ENCODE data around the gene MEOX2. TPM values are rescaled to one million over a fixed set of nuclear protein-coding genes. Genes with fewer than 3 reads are reported as not detected.

MEOX2 gene
- total RNA-seq, 1 experiment from 2014 or later, result not detected

DNA sequence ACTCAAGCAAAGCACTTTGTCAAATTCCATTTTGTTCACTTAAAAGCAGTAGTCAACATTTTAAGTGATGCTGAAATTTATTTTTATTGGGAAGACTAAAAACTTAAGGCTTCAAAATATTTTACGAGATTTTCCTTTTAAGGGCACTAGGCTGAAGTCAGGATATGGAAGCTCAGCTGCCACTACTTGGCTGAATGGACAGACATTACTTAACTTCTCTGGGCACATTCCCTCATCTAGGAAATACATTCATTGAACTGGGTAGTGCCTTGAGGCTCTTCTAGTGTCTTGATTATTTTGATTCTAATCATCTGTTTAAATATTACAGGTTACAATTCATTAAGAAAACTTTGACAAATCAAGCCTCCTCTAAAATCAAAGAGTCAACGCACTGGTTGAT lies 11.1 kb downstream of the MEOX2 start:
- no peaks in the 10 kb centered on the region for H4K20me1 ChIP-seq (ENCODE audit: insufficient read depth)
- TF ChIP-seq FOSL1 (IDR thresholded peaks at IDR 0.05; ENCODE audit: low read depth) (no peak), POLR2A (IDR thresholded peaks at IDR 0.05; ENCODE audit: borderline replicate concordance, extremely low read depth, insufficient read depth, insufficient read length) (no peak), EGR1 (IDR thresholded peaks at IDR 0.05; ENCODE audit: low read depth) (no peak), RAD21 (IDR thresholded peaks at IDR 0.05; ENCODE audit: low read depth) (no peak), POLR2AphosphoS5 (IDR thresholded peaks at IDR 0.05; ENCODE audit: low read depth, low read length) (no peak), ZNF274 (IDR thresholded peaks at IDR 0.05; ENCODE audit: low read depth, low read length) (no peak), ZFX (IDR thresholded peaks at IDR 0.05) (no peak), SIN3A (IDR thresholded peaks at IDR 0.05; ENCODE audit: low read depth) (no peak), JUND (IDR thresholded peaks at IDR 0.05) (no peak)
- TF ChIP-seq, protein P1, sequence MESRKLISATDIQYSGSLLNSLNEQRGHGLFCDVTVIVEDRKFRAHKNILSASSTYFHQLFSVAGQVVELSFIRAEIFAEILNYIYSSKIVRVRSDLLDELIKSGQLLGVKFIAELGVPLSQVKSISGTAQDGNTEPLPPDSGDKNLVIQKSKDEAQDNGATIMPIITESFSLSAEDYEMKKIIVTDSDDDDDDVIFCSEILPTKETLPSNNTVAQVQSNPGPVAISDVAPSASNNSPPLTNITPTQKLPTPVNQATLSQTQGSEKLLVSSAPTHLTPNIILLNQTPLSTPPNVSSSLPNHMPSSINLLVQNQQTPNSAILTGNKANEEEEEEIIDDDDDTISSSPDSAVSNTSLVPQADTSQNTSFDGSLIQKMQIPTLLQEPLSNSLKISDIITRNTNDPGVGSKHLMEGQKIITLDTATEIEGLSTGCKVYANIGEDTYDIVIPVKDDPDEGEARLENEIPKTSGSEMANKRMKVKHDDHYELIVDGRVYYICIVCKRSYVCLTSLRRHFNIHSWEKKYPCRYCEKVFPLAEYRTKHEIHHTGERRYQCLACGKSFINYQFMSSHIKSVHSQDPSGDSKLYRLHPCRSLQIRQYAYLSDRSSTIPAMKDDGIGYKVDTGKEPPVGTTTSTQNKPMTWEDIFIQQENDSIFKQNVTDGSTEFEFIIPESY (IDR thresholded peaks at IDR 0.05; ENCODE audit: extremely low read depth, insufficient replicate concordance, low read length), result no peak
- TF ChIP-seq, protein P2, sequence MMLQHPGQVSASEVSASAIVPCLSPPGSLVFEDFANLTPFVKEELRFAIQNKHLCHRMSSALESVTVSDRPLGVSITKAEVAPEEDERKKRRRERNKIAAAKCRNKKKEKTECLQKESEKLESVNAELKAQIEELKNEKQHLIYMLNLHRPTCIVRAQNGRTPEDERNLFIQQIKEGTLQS (IDR thresholded peaks at IDR 0.05), result no peak
- TF ChIP-seq, protein P3, sequence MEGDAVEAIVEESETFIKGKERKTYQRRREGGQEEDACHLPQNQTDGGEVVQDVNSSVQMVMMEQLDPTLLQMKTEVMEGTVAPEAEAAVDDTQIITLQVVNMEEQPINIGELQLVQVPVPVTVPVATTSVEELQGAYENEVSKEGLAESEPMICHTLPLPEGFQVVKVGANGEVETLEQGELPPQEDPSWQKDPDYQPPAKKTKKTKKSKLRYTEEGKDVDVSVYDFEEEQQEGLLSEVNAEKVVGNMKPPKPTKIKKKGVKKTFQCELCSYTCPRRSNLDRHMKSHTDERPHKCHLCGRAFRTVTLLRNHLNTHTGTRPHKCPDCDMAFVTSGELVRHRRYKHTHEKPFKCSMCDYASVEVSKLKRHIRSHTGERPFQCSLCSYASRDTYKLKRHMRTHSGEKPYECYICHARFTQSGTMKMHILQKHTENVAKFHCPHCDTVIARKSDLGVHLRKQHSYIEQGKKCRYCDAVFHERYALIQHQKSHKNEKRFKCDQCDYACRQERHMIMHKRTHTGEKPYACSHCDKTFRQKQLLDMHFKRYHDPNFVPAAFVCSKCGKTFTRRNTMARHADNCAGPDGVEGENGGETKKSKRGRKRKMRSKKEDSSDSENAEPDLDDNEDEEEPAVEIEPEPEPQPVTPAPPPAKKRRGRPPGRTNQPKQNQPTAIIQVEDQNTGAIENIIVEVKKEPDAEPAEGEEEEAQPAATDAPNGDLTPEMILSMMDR (IDR thresholded peaks at IDR 0.05 in 2 of 3, conservative IDR thresholded peaks at IDR 0.05 in 1 of 3; ENCODE audit: borderline replicate concordance in 1 of 3, insufficient read depth in 1 of 3, low read depth in 2 of 3, low read length in 2 of 3), result no peak
- no peak overlapping the region for H3K27ac ChIP-seq (ENCODE audit: low read depth, low read length)
- DNase-seq (ENCODE audit: low read depth, low spot score) (no peak), ATAC-seq (no peak)
- ChIA-PET POLR2A (no interaction called here), RAD21 (ENCODE audit: low non-redundant PET in 1 of 2, low total read pairs in 2 of 2, uncharacterized antibody in 2 of 2, unreplicated experiment in 2 of 2) (no interaction called here), CTCF (no interaction called here)
- no peaks in the 10 kb centered on the region for H3K79me2 ChIP-seq (ENCODE audit: insufficient read depth, low read length)
- H3K4me1 ChIP-seq (ENCODE audit: control insufficient read depth in 1 of 2, insufficient read depth in 2 of 2, low read length in 2 of 2), result no peaks in the 10 kb centered on the region
- H3K27me3 ChIP-seq (ENCODE audit: insufficient read depth, low read length), result no peaks in the 10 kb centered on the region
- H3K4me3 ChIP-seq (replicated peaks in 1 of 2; ENCODE audit: low read depth in 1 of 2, low read length in 2 of 2), result no peak overlapping the region
- H3K36me3 ChIP-seq (ENCODE audit: control insufficient read depth in 1 of 2, insufficient read depth in 2 of 2, low read length in 2 of 2), result no peaks in the 10 kb centered on the region
- no TSS peak for BruUV-seq (replicated peaks)
- no peaks in the 10 kb centered on the region for H3K9me3 ChIP-seq (ENCODE audit: control insufficient read depth in 1 of 2, insufficient read depth in 1 of 2, low read depth in 1 of 2, low read length in 2 of 2)
- no peak overlapping the region for H3K9ac ChIP-seq (ENCODE audit: low read length)
- no peak overlapping the region for H3K4me2 ChIP-seq (ENCODE audit: low read length)
- H3K9me2 ChIP-seq (ENCODE audit: insufficient read depth), result no peaks in the 10 kb centered on the region
- intact Hi-C loops (cut with micrococcal nuclease), result no loop called here
- no peak overlapping the region for H2AFZ ChIP-seq (ENCODE audit: low read depth, low read length, poor library complexity, severe bottlenecking)
